ENCODE data around the gene IFT80. TPM values are rescaled to one million over a fixed set of nuclear protein-coding genes. Genes with fewer than 3 reads are reported as not detected.

The IFT80 gene
- total and polyA plus RNA-seq, 2 donors (not counting 1 experiment from before 2014, with no cell fraction given) = 38.4 to 75.0 TPM

DNA sequence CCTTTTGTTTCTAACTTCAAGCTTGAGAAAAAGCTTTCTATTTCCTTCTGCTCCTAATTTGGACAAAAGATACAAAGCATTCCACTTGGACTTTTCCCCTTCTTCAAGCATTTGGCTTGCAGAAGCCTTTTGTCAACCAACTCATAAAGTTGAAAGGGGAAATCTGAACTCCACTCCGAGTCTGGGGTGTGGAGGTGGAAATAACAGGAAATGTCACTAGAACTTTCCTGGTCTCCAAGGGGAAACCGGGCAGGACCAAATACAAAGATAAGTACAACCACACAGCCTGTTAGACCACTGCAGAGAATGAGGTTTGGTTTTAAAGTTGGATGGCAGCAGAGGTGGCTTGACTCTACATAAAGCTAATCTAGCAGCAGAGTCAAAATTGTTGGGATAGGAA, 178.0 kb downstream of the IFT80 start:
- no peak overlapping the region for H3K9ac ChIP-seq (ENCODE audit: insufficient read depth, low read length)
- peaks cover 25% of the 10 kb centered on the region for H3K27me3 ChIP-seq (ENCODE audit: control insufficient read depth, insufficient read depth, low read length)
- no peaks in the 10 kb centered on the region for H3K79me2 ChIP-seq (ENCODE audit: control insufficient read depth, insufficient read depth, low read length)
- no peak overlapping the region for H3K4me2 ChIP-seq (ENCODE audit: extremely low read depth, insufficient read depth, low read length)
- H3K36me3 ChIP-seq (ENCODE audit: control insufficient read depth, insufficient read depth, low read length) = no peaks in the 10 kb centered on the region
- H2AFZ ChIP-seq (ENCODE audit: low read length) = no peak overlapping the region
- no peaks in the 10 kb centered on the region for H4K20me1 ChIP-seq (ENCODE audit: control insufficient read depth, extremely low read depth, insufficient read depth, low read length)
- no peaks in the 10 kb centered on the region for H3K4me1 ChIP-seq (ENCODE audit: control insufficient read depth, extremely low read depth, insufficient read depth, low read length)
- no peak for DNase-seq (ENCODE audit: low read depth in 2 of 2)
- H3K4me3 ChIP-seq (replicated peaks in 1 of 4; ENCODE audit: control extremely low read depth in 1 of 4, insufficient read depth in 1 of 4, low read depth in 3 of 4, low read length in 4 of 4) = no peak overlapping the region
- TF ChIP-seq EZH2 (IDR thresholded peaks at IDR 0.05; ENCODE audit: low read length, missing control alignments) (no peak), CTCF (conservative IDR thresholded peaks at IDR 0.05 in 1 of 2, IDR thresholded peaks at IDR 0.05 in 1 of 2; ENCODE audit: low read depth in 1 of 2, low read length in 2 of 2) (no peak)
- H3K27ac ChIP-seq (ENCODE audit: insufficient read depth, low read length) = no peak overlapping the region
- H3K9me3 ChIP-seq (ENCODE audit: control insufficient read depth, insufficient read depth, low read depth, low read length) = no peaks in the 10 kb centered on the region

- no peaks in the 10 kb centered on the region for H3K4me1 ChIP-seq (ENCODE audit: control insufficient read depth, extremely low read depth, insufficient read depth, low read length)
- H3K27ac ChIP-seq (ENCODE audit: insufficient read depth, low read length) = no peak overlapping the region
- no peaks in the 10 kb centered on the region for H3K79me2 ChIP-seq (ENCODE audit: control insufficient read depth, insufficient read depth, low read length)
- no peak for DNase-seq (ENCODE audit: low read depth in 2 of 2)
- peaks cover 25% of the 10 kb centered on the region for H3K27me3 ChIP-seq (ENCODE audit: control insufficient read depth, insufficient read depth, low read length)
- no peaks in the 10 kb centered on the region for H4K20me1 ChIP-seq (ENCODE audit: control insufficient read depth, extremely low read depth, insufficient read depth, low read length)
- TF ChIP-seq EZH2 (IDR thresholded peaks at IDR 0.05; ENCODE audit: low read length, missing control alignments) (no peak), CTCF (conservative IDR thresholded peaks at IDR 0.05 in 1 of 2, IDR thresholded peaks at IDR 0.05 in 1 of 2; ENCODE audit: low read depth in 1 of 2, low read length in 2 of 2) (no peak)
- no peak overlapping the region for H3K4me2 ChIP-seq (ENCODE audit: extremely low read depth, insufficient read depth, low read length)
- no peaks in the 10 kb centered on the region for H3K9me3 ChIP-seq (ENCODE audit: control insufficient read depth, insufficient read depth, low read depth, low read length)
- H2AFZ ChIP-seq (ENCODE audit: low read length) = no peak overlapping the region
- H3K9ac ChIP-seq (ENCODE audit: insufficient read depth, low read length) = no peak overlapping the region
- H3K4me3 ChIP-seq (replicated peaks in 1 of 4; ENCODE audit: control extremely low read depth in 1 of 4, insufficient read depth in 1 of 4, low read depth in 3 of 4, low read length in 4 of 4) = no peak overlapping the region
- H3K36me3 ChIP-seq (ENCODE audit: control insufficient read depth, insufficient read depth, low read length) = no peaks in the 10 kb centered on the region
Observed at GRCh38 chr3:160220038-160220437, 179.0 kb downstream of the IFT80 start.

- Histone ChIP-seq H3K4me3 (replicated peaks in 1 of 4; ENCODE audit: control extremely low read depth in 1 of 4, insufficient read depth in 1 of 4, low read depth in 3 of 4, low read length in 4 of 4) (no peak overlapping the region), H3K9me3 (ENCODE audit: control insufficient read depth, insufficient read depth, low read depth, low read length) (no peaks in the 10 kb centered on the region), H2AFZ (ENCODE audit: low read length) (no peak overlapping the region), H3K27me3 (ENCODE audit: control insufficient read depth, insufficient read depth, low read length) (peaks cover 14% of the 10 kb centered on the region), H3K9ac (ENCODE audit: insufficient read depth, low read length) (no peak overlapping the region), H3K36me3 (ENCODE audit: control insufficient read depth, insufficient read depth, low read length) (no peaks in the 10 kb centered on the region), H3K4me1 (ENCODE audit: control insufficient read depth, extremely low read depth, insufficient read depth, low read length) (no peaks in the 10 kb centered on the region), H4K20me1 (ENCODE audit: control insufficient read depth, extremely low read depth, insufficient read depth, low read length) (no peaks in the 10 kb centered on the region), H3K27ac (ENCODE audit: insufficient read depth, low read length) (no peak overlapping the region), H3K79me2 (ENCODE audit: control insufficient read depth, insufficient read depth, low read length) (no peaks in the 10 kb centered on the region), H3K4me2 (ENCODE audit: extremely low read depth, insufficient read depth, low read length) (no peak overlapping the region)
- DNase-seq (ENCODE audit: low read depth in 2 of 2) = no peak
- no peak for TF ChIP-seq CTCF (conservative IDR thresholded peaks at IDR 0.05 in 1 of 2, IDR thresholded peaks at IDR 0.05 in 1 of 2; ENCODE audit: low read depth in 1 of 2, low read length in 2 of 2)
- TF ChIP-seq EZH2 (IDR thresholded peaks at IDR 0.05; ENCODE audit: low read length, missing control alignments) = no peak
Observed at GRCh38 chr3:160218136-160218535, 180.9 kb downstream of the IFT80 start.

Measured in fibroblast of lung (primary cell).